Liver (tissue), 9 donors: ENCODE results near the gene TOM1L2. TPM values are rescaled to one million over a fixed set of nuclear protein-coding genes. Genes with fewer than 3 reads are reported as not detected.

Source experiments
- DNase-seq: peaks from one replicate; pipeline ENCODE4 v3.0.0-alpha.2; 2017; ENCODE audit warnings: low spot score
- H3K27ac ChIP-seq, 2 donors: one replicate each; pipeline ENCODE4 v1.7.0; 2013; ENCODE audit warnings: inconsistent platforms in 2 of 2, low read length in 2 of 2, control low read depth in 1 of 2, low read depth in 1 of 2, mild to moderate bottlenecking in 1 of 2
- H3K27me3 ChIP-seq, 4 donors: one replicate each; pipeline versions ENCODE4 v1.6.1 to v1.7.0; 2013; ENCODE audit warnings: low read length in 3 of 4, inconsistent platforms in 1 of 4, mild to moderate bottlenecking in 1 of 4, moderate library complexity in 1 of 4; ENCODE audit not compliant: control insufficient read depth in 4 of 4, insufficient read depth in 4 of 4
- H3K36me3 ChIP-seq, 4 donors: one replicate each; pipeline versions ENCODE4 v1.6.1 to v1.7.0; 2013; ENCODE audit warnings: low read length in 3 of 4, mild to moderate bottlenecking in 3 of 4, low read depth in 1 of 4, moderate library complexity in 1 of 4; ENCODE audit not compliant: control insufficient read depth in 4 of 4, insufficient read depth in 3 of 4
- H3K4me1 ChIP-seq, 4 donors: one replicate each; pipeline versions ENCODE4 v1.6.1 to v1.7.0; 2013; ENCODE audit warnings: low read length in 3 of 4, mild to moderate bottlenecking in 3 of 4, moderate library complexity in 1 of 4; ENCODE audit not compliant: control insufficient read depth in 4 of 4, insufficient read depth in 4 of 4
- H3K4me3 ChIP-seq, 3 donors: one replicate each; pipeline versions ENCODE4 v1.6.1 to v1.7.0; 2013; ENCODE audit warnings: low read length in 3 of 3, control low read depth in 1 of 3, low read depth in 1 of 3, mild to moderate bottlenecking in 1 of 3
- H3K9ac ChIP-seq, 2 donors: one replicate each; pipeline ENCODE4 v1.7.0; 2013; ENCODE audit warnings: low read length in 2 of 2, mild to moderate bottlenecking in 2 of 2, moderate library complexity in 2 of 2, control low read depth in 1 of 2, low read depth in 1 of 2
- H3K9me3 ChIP-seq, 4 donors: one replicate each; pipeline versions ENCODE4 v1.6.1 to v1.7.0; 2013; ENCODE audit warnings: low read length in 3 of 4; ENCODE audit not compliant: control insufficient read depth in 4 of 4
- ATF3 ChIP-seq: IDR thresholded peaks from 2 replicates; pipeline ENCODE4 v1.6.1; 2016; ENCODE audit warnings: antibody characterized with exemption
- CTCF ChIP-seq: fragments of 150-350 bp; IDR thresholded peaks from 2 replicates; pipeline ENCODE4 v1.5.1; 2017; ENCODE audit warnings: improper control_type of control experiment, low read depth, low read length; ENCODE audit not compliant: missing input control
- EGR1 ChIP-seq, 2 donors: IDR thresholded peaks; 2 replicates each; pipeline ENCODE4 v1.6.1; 2016 to 2018; ENCODE audit warnings: antibody characterized with exemption in 2 of 2, low read depth in 2 of 2
- FOXA1 ChIP-seq: IDR thresholded peaks from 2 replicates; pipeline ENCODE4 v1.6.1; 2016; ENCODE audit warnings: antibody characterized with exemption
- FOXA2 ChIP-seq: IDR thresholded peaks from 2 replicates; pipeline ENCODE4 v1.6.1; 2016; ENCODE audit warnings: antibody characterized with exemption
- GABPA ChIP-seq, 2 donors: IDR thresholded peaks in 1 of 2; conservative IDR thresholded peaks in 1 of 2; 2 replicates each; pipeline ENCODE4 v1.6.1; 2016; ENCODE audit warnings: antibody characterized with exemption in 2 of 2, mild to moderate bottlenecking in 1 of 2, moderate library complexity in 1 of 2
- HNF4A ChIP-seq, 2 donors: conservative IDR thresholded peaks; 2 replicates each; pipeline ENCODE4 v1.6.1; 2016; ENCODE audit warnings: antibody characterized with exemption in 2 of 2, mild to moderate bottlenecking in 2 of 2
- HNF4G ChIP-seq: IDR thresholded peaks from 2 replicates; pipeline ENCODE4 v1.6.1; 2016; ENCODE audit warnings: antibody characterized with exemption
- JUND ChIP-seq, 2 donors: IDR thresholded peaks; 2 replicates each; pipeline ENCODE4 v1.6.1; 2016; ENCODE audit warnings: antibody characterized with exemption in 2 of 2
- MAX ChIP-seq: IDR thresholded peaks from 2 replicates; pipeline ENCODE4 v1.6.1; 2016; ENCODE audit warnings: antibody characterized with exemption
- NR2F2 ChIP-seq: IDR thresholded peaks from 2 replicates; pipeline ENCODE4 v1.6.1; 2016; ENCODE audit warnings: antibody characterized with exemption
- RAD21 ChIP-seq, 2 donors: IDR thresholded peaks; 2 replicates each; pipeline ENCODE4 v1.6.1; 2016; ENCODE audit warnings: antibody characterized with exemption in 2 of 2, mild to moderate bottlenecking in 2 of 2
- REST ChIP-seq: IDR thresholded peaks from 2 replicates; pipeline ENCODE4 v1.6.1; 2016; ENCODE audit warnings: antibody characterized with exemption, mild to moderate bottlenecking
- RXRA ChIP-seq, 2 donors: IDR thresholded peaks; 2 replicates each; pipeline ENCODE4 v1.6.1; 2017 to 2018; ENCODE audit warnings: antibody characterized with exemption in 2 of 2, mild to moderate bottlenecking in 1 of 2
- SP1 ChIP-seq: IDR thresholded peaks from 2 replicates; pipeline ENCODE4 v1.6.1; 2018; ENCODE audit warnings: antibody characterized with exemption, mild to moderate bottlenecking
- TAF1 ChIP-seq: conservative IDR thresholded peaks from 2 replicates; pipeline ENCODE4 v1.6.1; 2016; ENCODE audit warnings: antibody characterized with exemption, mild to moderate bottlenecking
- YY1 ChIP-seq: IDR thresholded peaks from 2 replicates; pipeline ENCODE4 v1.6.1; 2016; ENCODE audit warnings: antibody characterized with exemption, mild to moderate bottlenecking
- WGBS: extraction: QIAGEN DNeasy Blood & Tissue Kit; methylation state at CpG from one replicate; pipeline ENCODE4 v1.1.7; 2013; 5-methylcytosine and 5-hydroxymethylcytosine counted together
- polyA plus RNA-seq, 2 donors: library from polyadenylated mRNA; stranded (reverse) in 1 of 2; unstranded in 1 of 2; fragments of 200-250 nt in 1 of 2; fragments of >200 nt in 1 of 2; fragmentation: Nextera tagmentation in 1 of 2; extraction: Ambion mirVana in 1 of 2; gene quantifications; one replicate each; pipeline versions ENCODE4 v1.2.1 to v1.2.3, GENCODE V29; 2013 to 2015
- total RNA-seq, 2 donors: library from RNA; depleted of rRNA; stranded (reverse); fragments of >200 nt; gene quantifications; one replicate each; pipeline ENCODE4 v1.2.3, GENCODE V29; 2014
- donor health status: healthy.
- donor health status: healthy.
- donor health status: healthy.
- donor health status: healthy.
- donor health status: healthy.

TOM1L2 gene
- total and polyA plus RNA-seq, 4 donors: 5.0 to 24.0 (median 9.3) TPM

GRCh38 chr17:17966399-17966798 is 5.8 kb downstream of the TOM1L2 start:
- 88% methylated on average over 3 of the region's 3 CpGs for WGBS
- peaks cover 3 to 12% (median 10%) of the 10 kb centered on the region in 4 donors for H3K4me1 ChIP-seq
- H3K27ac ChIP-seq: no peak overlapping the region

GRCh38 chr17:17965152-17965721 is 7.0 kb downstream of the TOM1L2 start:
- H3K9ac ChIP-seq: no peak overlapping the region
- no peak for DNase-seq
- H3K9me3 ChIP-seq: no peaks in the 10 kb centered on the region
- H3K4me1 ChIP-seq: peaks cover under 1 to 4% (median 2%) of the 10 kb centered on the region in 4 donors
- no peaks in the 10 kb centered on the region for H3K36me3 ChIP-seq
- H3K27ac ChIP-seq: no peak overlapping the region
- WGBS: 89% methylated on average over 2 of the region's 2 CpGs
- H3K4me3 ChIP-seq: no peak overlapping the region
- no peaks in the 10 kb centered on the region for H3K27me3 ChIP-seq
- TF ChIP-seq FOXA2: no peak
- no peak for TF ChIP-seq RAD21 (IDR thresholded peaks at IDR 0.05)
- TF ChIP-seq JUND (IDR thresholded peaks at IDR 0.05): no peak
- no peak for TF ChIP-seq HNF4A (conservative IDR thresholded peaks at IDR 0.05)
- no peak for TF ChIP-seq CTCF
- no peak for TF ChIP-seq RXRA (IDR thresholded peaks at IDR 0.05)
- TF ChIP-seq EGR1 (IDR thresholded peaks at IDR 0.05; ENCODE audit: low read depth in 2 of 2): no peak
- no peak for TF ChIP-seq MAX
- TF ChIP-seq SP1: no peak
- TF ChIP-seq HNF4G: no peak
- no peak for TF ChIP-seq REST
- no peak for TF ChIP-seq TAF1
- no peak for TF ChIP-seq YY1
- TF ChIP-seq FOXA1: no peak
- no peak for TF ChIP-seq NR2F2

More at GRCh38 chr17:17966399-17966798, 5.8 kb downstream of the TOM1L2 start:
- no peaks in the 10 kb centered on the region for H3K27me3 ChIP-seq
- TF ChIP-seq RAD21 (IDR thresholded peaks at IDR 0.05) (no peak), SP1 (no peak), REST (no peak), HNF4A (conservative IDR thresholded peaks at IDR 0.05) (no peak), ATF3 (no peak), YY1 (no peak), TAF1 (no peak), JUND (IDR thresholded peaks at IDR 0.05) (no peak), GABPA (IDR thresholded peaks at IDR 0.05 in 1 of 2, conservative IDR thresholded peaks at IDR 0.05 in 1 of 2) (no peak)
- H3K9me3 ChIP-seq: no peaks in the 10 kb centered on the region
- no peaks in the 10 kb centered on the region for H3K36me3 ChIP-seq
- no peak overlapping the region for H3K9ac ChIP-seq
- H3K4me3 ChIP-seq: no peak overlapping the region
- no peak for DNase-seq
